Stimulated activated naive B cell treated with anti-CD40 and anti-IgM and Interleukin-4, amounts not matched to agents 10 μg/mL and 1 μg/mL and 100 μg/mL, for 72 hours (primary cell): Measurements from ENCODE around the gene TRPC4AP.

Source experiments
- ATAC-seq, 2 donors: fragments of 150-1000 bp; cut with Tn5 transposase; replicated peaks; 2 replicates each; pipeline ENCODE4 v1.10.0; 2021; ENCODE audit warnings: moderate library complexity in 1 of 2
- DNase-seq: peaks from one replicate; pipeline ENCODE4 v3.0.0; 2021
- H3K27ac Mint-ChIP-seq: one replicate; pipeline ENCODE4 v1.8.0; 2022; ENCODE audit warnings: mild to moderate bottlenecking, mixed read lengths
- H3K27me3 Mint-ChIP-seq, 2 donors: one replicate each; pipeline ENCODE4 v1.8.0; 2022; ENCODE audit warnings: mixed read lengths in 2 of 2
- H3K36me3 Mint-ChIP-seq, 2 donors: one replicate each; pipeline ENCODE4 v1.8.0; 2022; ENCODE audit warnings: mixed read lengths in 2 of 2, mild to moderate bottlenecking in 1 of 2
- H3K4me1 Mint-ChIP-seq, 2 donors: one replicate each; pipeline ENCODE4 v1.8.0; 2022; ENCODE audit warnings: mixed read lengths in 2 of 2, mild to moderate bottlenecking in 1 of 2
- H3K4me3 Mint-ChIP-seq, 2 donors: one replicate each; pipeline ENCODE4 v1.8.0; 2022; ENCODE audit warnings: mild to moderate bottlenecking in 2 of 2, mixed read lengths in 2 of 2, moderate library complexity in 1 of 2
- H3K9me3 Mint-ChIP-seq, 2 donors: one replicate each; pipeline ENCODE4 v1.8.0; 2022; ENCODE audit warnings: mixed read lengths in 2 of 2, mild to moderate bottlenecking in 1 of 2

TRPC4AP gene

GRCh38 chr20:34982270-34983088 is 110.1 kb downstream of the TRPC4AP start:
- no peaks in the 10 kb centered on the region for H3K9me3 Mint-ChIP-seq
- no peak overlapping the region for H3K27ac Mint-ChIP-seq
- H3K27me3 Mint-ChIP-seq, result peaks cover 27 to 46% of the 10 kb centered on the region in 2 donors
- H3K4me3 Mint-ChIP-seq, result no peak overlapping the region
- peaks cover 0 to 2% of the 10 kb centered on the region in 2 donors for H3K36me3 Mint-ChIP-seq
- no peaks in the 10 kb centered on the region for H3K4me1 Mint-ChIP-seq
- DNase-seq, result no peak
- no peak for ATAC-seq

- H3K4me1 Mint-ChIP-seq, result no peaks in the 10 kb centered on the region
- ATAC-seq (no peak), DNase-seq (no peak)
- peaks cover 27 to 49% of the 10 kb centered on the region in 2 donors for H3K27me3 Mint-ChIP-seq
- H3K36me3 Mint-ChIP-seq, result no peaks in the 10 kb centered on the region
- no peak overlapping the region for H3K27ac Mint-ChIP-seq
- H3K4me3 Mint-ChIP-seq, result no peak overlapping the region
- H3K9me3 Mint-ChIP-seq, result no peaks in the 10 kb centered on the region
These were observed 111.9 kb downstream of the TRPC4AP start for GRCh38 chr20:34980543-34981233.

- ATAC-seq (peak; percentile 12 to 16), DNase-seq (no peak)
- Mint-ChIP-seq H3K9me3 (no peaks in the 10 kb centered on the region), H3K27ac (no peak overlapping the region), H3K4me3 (no peak overlapping the region), H3K27me3 (peaks cover 30 to 39% of the 10 kb centered on the region in 2 donors), H3K4me1 (no peaks in the 10 kb centered on the region), H3K36me3 (no peaks in the 10 kb centered on the region)
These were observed 113.0 kb downstream of the TRPC4AP start for GRCh38 chr20:34979366-34980153.

- DNase-seq, result no peak
- Mint-ChIP-seq H3K4me3 (no peak overlapping the region), H3K4me1 (no peaks in the 10 kb centered on the region), H3K9me3 (no peaks in the 10 kb centered on the region), H3K27ac (no peak overlapping the region), H3K27me3 (peaks cover 21 to 34% of the 10 kb centered on the region in 2 donors), H3K36me3 (no peaks in the 10 kb centered on the region)
- no peak for ATAC-seq
These were observed 114.4 kb downstream of the TRPC4AP start for GRCh38 chr20:34978092-34978744.

GRCh38 chr20:34977365-34978091 is 115.1 kb downstream of the TRPC4AP start:
- Mint-ChIP-seq H3K36me3 (no peaks in the 10 kb centered on the region), H3K9me3 (no peaks in the 10 kb centered on the region), H3K27me3 (peaks cover 15 to 30% of the 10 kb centered on the region in 2 donors), H3K4me1 (no peaks in the 10 kb centered on the region), H3K4me3 (no peak overlapping the region), H3K27ac (peak overlapping the region; percentile 11)
- ATAC-seq (no peak), DNase-seq (no peak)

- no peak overlapping the region for H3K27ac Mint-ChIP-seq
- no peaks in the 10 kb centered on the region for H3K4me1 Mint-ChIP-seq
- H3K36me3 Mint-ChIP-seq, result no peaks in the 10 kb centered on the region
- H3K9me3 Mint-ChIP-seq, result no peaks in the 10 kb centered on the region
- ATAC-seq, result no peak
- DNase-seq, result no peak
- no peak overlapping the region for H3K4me3 Mint-ChIP-seq
- peaks cover 6 to 24% of the 10 kb centered on the region in 2 donors for H3K27me3 Mint-ChIP-seq
These were observed 116.3 kb downstream of the TRPC4AP start for GRCh38 chr20:34976286-34976685.

GRCh38 chr20:34974246-34974645 is 118.4 kb downstream of the TRPC4AP start:
- DNase-seq (no peak), ATAC-seq (no peak)
- Mint-ChIP-seq H3K9me3 (no peaks in the 10 kb centered on the region), H3K27ac (no peak overlapping the region), H3K27me3 (peaks cover 4 to 17% of the 10 kb centered on the region in 2 donors), H3K36me3 (no peaks in the 10 kb centered on the region), H3K4me3 (no peak overlapping the region), H3K4me1 (no peaks in the 10 kb centered on the region)

GRCh38 chr20:34971561-34972235 is 120.9 kb downstream of the TRPC4AP start:
- ATAC-seq (no peak), DNase-seq (no peak)
- Mint-ChIP-seq H3K36me3 (no peaks in the 10 kb centered on the region), H3K27ac (no peak overlapping the region), H3K27me3 (peaks cover 4 to 9% of the 10 kb centered on the region in 2 donors), H3K9me3 (no peaks in the 10 kb centered on the region), H3K4me3 (no peak overlapping the region), H3K4me1 (no peaks in the 10 kb centered on the region)

- H3K9me3 Mint-ChIP-seq, result no peaks in the 10 kb centered on the region
- no peak overlapping the region for H3K27ac Mint-ChIP-seq
- H3K36me3 Mint-ChIP-seq, result no peaks in the 10 kb centered on the region
- H3K4me3 Mint-ChIP-seq, result no peak overlapping the region
- ATAC-seq (no peak), DNase-seq (no peak)
- H3K27me3 Mint-ChIP-seq, result peaks cover 4 to 9% of the 10 kb centered on the region in 2 donors
- no peaks in the 10 kb centered on the region for H3K4me1 Mint-ChIP-seq
These were observed 121.6 kb downstream of the TRPC4AP start for GRCh38 chr20:34970846-34971560.

GRCh38 chr20:34970193-34970840 is 122.3 kb downstream of the TRPC4AP start:
- DNase-seq (no peak), ATAC-seq (no peak)
- H3K27me3 Mint-ChIP-seq, result peaks cover 4 to 9% of the 10 kb centered on the region in 2 donors
- H3K27ac Mint-ChIP-seq, result no peak overlapping the region
- H3K4me1 Mint-ChIP-seq, result no peaks in the 10 kb centered on the region
- H3K4me3 Mint-ChIP-seq, result no peak overlapping the region
- no peaks in the 10 kb centered on the region for H3K9me3 Mint-ChIP-seq
- no peaks in the 10 kb centered on the region for H3K36me3 Mint-ChIP-seq

- peaks cover 3 to 4% of the 10 kb centered on the region in 2 donors for H3K27me3 Mint-ChIP-seq
- no peaks in the 10 kb centered on the region for H3K9me3 Mint-ChIP-seq
- no peak for ATAC-seq
- H3K36me3 Mint-ChIP-seq, result no peaks in the 10 kb centered on the region
- H3K27ac Mint-ChIP-seq, result no peak overlapping the region
- H3K4me3 Mint-ChIP-seq, result no peak overlapping the region
- no peaks in the 10 kb centered on the region for H3K4me1 Mint-ChIP-seq
- DNase-seq, result no peak
These were observed 124.4 kb downstream of the TRPC4AP start for GRCh38 chr20:34968042-34968775.

- H3K36me3 Mint-ChIP-seq, result no peaks in the 10 kb centered on the region
- ATAC-seq (no peak), DNase-seq (no peak)
- no peaks in the 10 kb centered on the region for H3K4me1 Mint-ChIP-seq
- H3K27ac Mint-ChIP-seq, result no peak overlapping the region
- no peaks in the 10 kb centered on the region for H3K9me3 Mint-ChIP-seq
- no peak overlapping the region for H3K4me3 Mint-ChIP-seq
- peaks cover 0 to 4% of the 10 kb centered on the region in 2 donors for H3K27me3 Mint-ChIP-seq
These were observed 125.2 kb downstream of the TRPC4AP start for GRCh38 chr20:34967421-34967820.
